Mesendoderm (in vitro differentiated cells): ENCODE data around the gene OTX1.

Experiments
- DNase-seq: peaks from one replicate; pipeline ENCODE4 v3.0.0; 2013
- H2AK5ac ChIP-seq: 2 replicates; pipeline ENCODE4 v1.6.1; 2013; ENCODE audit warnings: low read length, inconsistent platforms
- H2BK120ac ChIP-seq: 2 replicates; pipeline ENCODE4 v1.6.1; 2013; ENCODE audit warnings: low read depth, mild to moderate bottlenecking, low read length, moderate library complexity, mixed read lengths
- H2BK15ac ChIP-seq: replicated peaks from 2 replicates; pipeline ENCODE4 v1.6.1; 2013; ENCODE audit warnings: low read depth, mild to moderate bottlenecking, moderate library complexity
- H2BK5ac ChIP-seq: 2 replicates; pipeline ENCODE4 v1.6.1; 2013; ENCODE audit warnings: low read length, inconsistent platforms
- H3K18ac ChIP-seq: 2 replicates; pipeline ENCODE4 v1.6.1; 2013; ENCODE audit warnings: mild to moderate bottlenecking, low read length, mixed read lengths
- H3K23ac ChIP-seq: one replicate; pipeline ENCODE4 v1.6.1; 2013; ENCODE audit warnings: low read length
- H3K27ac ChIP-seq: 2 replicates; pipeline ENCODE4 v1.5.1; 2013; ENCODE audit warnings: low read depth, mild to moderate bottlenecking, inconsistent platforms, low read length, moderate library complexity
- H3K27me3 ChIP-seq: 2 replicates; pipeline ENCODE4 v1.6.1; 2013; ENCODE audit warnings: low read length, control low read depth, mild to moderate bottlenecking, inconsistent platforms; ENCODE audit not compliant: insufficient read depth, poor library complexity
- H3K36me3 ChIP-seq: 2 replicates; pipeline ENCODE4 v1.6.1; 2013; ENCODE audit warnings: low read length, inconsistent platforms; ENCODE audit not compliant: control insufficient read depth, insufficient read depth
- H3K4ac ChIP-seq: one replicate; pipeline ENCODE4 v1.6.1; 2013; ENCODE audit warnings: low read depth, mild to moderate bottlenecking, low read length, moderate library complexity
- H3K4me1 ChIP-seq: 2 replicates; pipeline ENCODE4 v1.6.1; 2013; ENCODE audit warnings: low read depth, low read length, inconsistent platforms; ENCODE audit not compliant: control insufficient read depth
- H3K4me2 ChIP-seq: 2 replicates; pipeline ENCODE4 v1.6.1; 2013; ENCODE audit warnings: low read length
- H3K4me3 ChIP-seq: 2 replicates; pipeline ENCODE4 v1.5.1; 2013; ENCODE audit warnings: mild to moderate bottlenecking, low read length
- H3K56ac ChIP-seq: one replicate; pipeline ENCODE4 v1.6.1; 2013; ENCODE audit warnings: low read length
- H3K79me1 ChIP-seq: 2 replicates; pipeline ENCODE4 v1.6.1; 2013; ENCODE audit warnings: low read length, inconsistent platforms
- H3K79me2 ChIP-seq: 2 replicates; pipeline ENCODE4 v1.6.1; 2013; ENCODE audit warnings: mild to moderate bottlenecking, low read length; ENCODE audit not compliant: control insufficient read depth, insufficient read depth
- H3K9ac ChIP-seq: 2 replicates; pipeline ENCODE4 v1.6.1; 2013; ENCODE audit warnings: low read length, inconsistent platforms
- H4K5ac ChIP-seq: one replicate; pipeline ENCODE4 v1.6.1; 2013; ENCODE audit warnings: low read length
- H4K8ac ChIP-seq: one replicate; pipeline ENCODE4 v1.6.1; 2013; ENCODE audit warnings: low read depth, mild to moderate bottlenecking, control low read depth, low read length, moderate library complexity
- WGBS: extraction: QIAGEN DNeasy Blood & Tissue Kit; methylation state at CpG from one replicate; pipeline ENCODE4 v1.1.7; 2013; ENCODE audit warnings: low lambda C conversion rate, missing lambda C conversion rate; ENCODE audit not compliant: insufficient coverage; ENCODE audit errors: extremely low coverage; 5-methylcytosine and 5-hydroxymethylcytosine counted together

The OTX1 gene

DNA sequence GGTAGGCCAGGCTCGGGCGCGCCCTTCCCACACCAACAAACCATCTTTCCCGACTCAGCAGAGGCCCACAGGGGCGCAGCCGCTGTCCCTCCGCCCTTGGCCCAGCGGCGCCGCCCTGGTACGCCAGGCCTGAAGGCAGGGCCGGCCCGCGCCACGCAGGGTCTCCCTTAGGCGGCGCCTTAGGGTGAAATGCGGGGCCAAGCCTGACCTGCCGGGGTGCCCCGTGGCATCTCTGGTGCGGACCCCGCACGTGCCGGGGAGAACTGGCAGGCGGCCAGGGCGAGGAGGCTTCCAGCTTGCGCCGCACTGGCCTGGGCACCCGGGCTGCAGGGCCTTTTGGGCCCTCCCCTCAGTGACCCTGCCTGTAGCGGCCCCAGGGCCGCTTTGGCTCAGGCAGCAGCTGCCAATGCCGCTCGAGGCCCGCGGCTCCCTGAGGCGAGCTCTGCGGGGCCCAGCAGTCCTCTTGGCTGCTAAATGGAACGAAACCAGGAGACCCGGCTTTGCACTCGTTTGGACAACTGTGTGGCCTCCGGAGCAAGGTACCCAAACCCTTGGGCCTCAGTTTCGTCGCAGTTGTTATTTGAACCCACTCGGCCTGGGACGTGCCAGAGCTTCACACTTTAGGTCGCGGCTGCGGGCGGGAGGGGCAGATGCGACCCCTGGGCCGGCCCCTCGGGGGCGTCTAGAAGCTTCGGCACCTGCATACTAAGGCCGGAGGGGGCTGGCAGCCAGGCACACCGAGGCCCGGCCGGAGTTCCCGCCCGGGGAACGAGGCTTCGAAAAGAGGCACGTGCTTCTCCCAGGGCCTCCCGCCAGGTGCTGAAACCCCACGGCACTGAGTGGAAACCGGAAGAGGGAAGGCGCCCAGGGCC lies 8.5 kb downstream of the OTX1 start:
- peak overlapping the region; percentile 65 for H3K18ac ChIP-seq
- H3K79me2 ChIP-seq, result no peaks in the 10 kb centered on the region
- no peak overlapping the region for H4K8ac ChIP-seq
- no peak overlapping the region for H2BK15ac ChIP-seq
- H3K36me3 ChIP-seq, result no peaks in the 10 kb centered on the region
- no peak overlapping the region for H3K4me3 ChIP-seq
- H3K23ac ChIP-seq, result peak overlapping the region; percentile 31
- no peak overlapping the region for H4K5ac ChIP-seq
- no peaks in the 10 kb centered on the region for H3K79me1 ChIP-seq
- WGBS, result no CpG with 5 or more reads among the region's 67 CpGs
- H3K9ac ChIP-seq, result no peak overlapping the region
- no peak overlapping the region for H2BK5ac ChIP-seq
- H3K27ac ChIP-seq, result no peak overlapping the region
- H3K4me2 ChIP-seq, result peak overlapping the region; percentile 23
- no peak overlapping the region for H2AK5ac ChIP-seq
- peak; percentile 53 for DNase-seq
- no peak overlapping the region for H2BK120ac ChIP-seq
- no peak overlapping the region for H3K56ac ChIP-seq
- H3K4ac ChIP-seq, result no peak overlapping the region
- H3K4me1 ChIP-seq, result peaks cover 12% of the 10 kb centered on the region
- H3K27me3 ChIP-seq, result peaks cover 53% of the 10 kb centered on the region

DNA sequence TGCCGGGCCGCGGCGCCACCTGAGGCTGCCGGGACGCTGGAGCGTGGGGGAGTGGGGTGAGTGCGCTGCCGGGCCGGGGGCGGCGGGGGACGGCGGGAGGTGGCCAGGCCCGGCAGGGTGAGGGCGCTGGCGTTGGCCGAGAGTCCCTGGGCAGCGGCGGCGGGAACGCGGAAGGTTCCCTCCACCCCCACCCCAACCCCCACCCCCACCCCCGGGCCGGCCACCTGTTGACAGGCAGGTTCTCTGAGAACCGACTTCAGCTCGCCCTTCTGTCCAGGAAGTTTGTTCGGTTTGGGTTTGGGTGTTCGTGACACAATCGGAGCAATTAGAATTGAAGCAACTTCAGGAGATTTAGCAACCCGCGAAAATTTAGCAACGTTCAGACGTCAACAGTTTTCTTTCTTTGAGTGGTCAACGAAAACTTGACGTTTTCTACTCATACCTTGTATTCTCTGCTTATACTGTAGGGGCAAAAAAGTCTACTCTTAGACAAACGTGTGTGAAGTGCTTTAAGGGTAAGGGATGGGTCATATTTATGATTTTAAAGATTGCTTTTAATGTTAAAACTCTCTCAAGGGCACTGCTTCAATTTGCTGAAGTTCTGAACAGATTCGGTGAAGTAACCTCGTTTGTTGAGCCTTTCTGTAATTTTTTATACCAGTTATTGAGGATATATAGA lies 9.3 kb downstream of the OTX1 start:
- Histone ChIP-seq H3K79me1 (no peaks in the 10 kb centered on the region), H3K4ac (no peak overlapping the region), H2BK5ac (no peak overlapping the region), H3K56ac (no peak overlapping the region), H3K4me2 (no peak overlapping the region), H3K18ac (peak overlapping the region; percentile 65), H3K23ac (no peak overlapping the region), H2BK120ac (no peak overlapping the region), H3K27ac (no peak overlapping the region), H4K8ac (no peak overlapping the region), H3K27me3 (peaks cover 46% of the 10 kb centered on the region), H4K5ac (no peak overlapping the region), H3K79me2 (no peaks in the 10 kb centered on the region), H3K36me3 (no peaks in the 10 kb centered on the region), H2AK5ac (no peak overlapping the region), H3K4me3 (no peak overlapping the region), H2BK15ac (no peak overlapping the region), H3K4me1 (peaks cover 8% of the 10 kb centered on the region), H3K9ac (no peak overlapping the region)
- no CpG with 5 or more reads among the region's 39 CpGs for WGBS
- DNase-seq, result peak; percentile 14

GRCh38 chr2:63060472-63060991 lies 9.9 kb downstream of the OTX1 start:
- no peak overlapping the region for H3K4ac ChIP-seq
- no peak overlapping the region for H3K27ac ChIP-seq
- H3K36me3 ChIP-seq, result no peaks in the 10 kb centered on the region
- no peak overlapping the region for H3K4me2 ChIP-seq
- no peak overlapping the region for H3K23ac ChIP-seq
- H4K5ac ChIP-seq, result no peak overlapping the region
- H3K4me3 ChIP-seq, result no peak overlapping the region
- no peak overlapping the region for H3K18ac ChIP-seq
- no peak overlapping the region for H4K8ac ChIP-seq
- H3K79me2 ChIP-seq, result no peaks in the 10 kb centered on the region
- H3K27me3 ChIP-seq, result peaks cover 42% of the 10 kb centered on the region
- no peak overlapping the region for H2BK15ac ChIP-seq
- H2BK120ac ChIP-seq, result no peak overlapping the region
- no peak overlapping the region for H3K9ac ChIP-seq
- H3K4me1 ChIP-seq, result peaks cover 7% of the 10 kb centered on the region
- DNase-seq, result no peak
- no peak overlapping the region for H2AK5ac ChIP-seq
- H3K56ac ChIP-seq, result no peak overlapping the region
- H3K79me1 ChIP-seq, result no peaks in the 10 kb centered on the region
- WGBS, result no CpG with 5 or more reads among the region's 5 CpGs
- no peak overlapping the region for H2BK5ac ChIP-seq

- Histone ChIP-seq H3K27me3 (peaks cover 8% of the 10 kb centered on the region), H3K4me1 (peaks cover 2% of the 10 kb centered on the region)
- WGBS, result no CpG with 5 or more reads among the region's 1 CpG
Observed at GRCh38 chr2:63064197-63064596, 13.6 kb downstream of the OTX1 start.

GRCh38 chr2:63064661-63065060 lies 14.0 kb downstream of the OTX1 start:
- no peak overlapping the region for H3K18ac ChIP-seq
- H3K23ac ChIP-seq, result no peak overlapping the region
- H2BK120ac ChIP-seq, result no peak overlapping the region
- no peak overlapping the region for H4K8ac ChIP-seq
- no peak overlapping the region for H2BK5ac ChIP-seq
- no peak overlapping the region for H3K4me2 ChIP-seq
- H3K79me2 ChIP-seq, result no peaks in the 10 kb centered on the region
- no peak overlapping the region for H3K56ac ChIP-seq
- no peaks in the 10 kb centered on the region for H3K36me3 ChIP-seq
- DNase-seq, result no peak
- no peak overlapping the region for H3K27ac ChIP-seq
- H3K4me3 ChIP-seq, result no peak overlapping the region
- no peak overlapping the region for H4K5ac ChIP-seq
- no CpG with 5 or more reads among the region's 4 CpGs for WGBS
- H2AK5ac ChIP-seq, result no peak overlapping the region
- no peak overlapping the region for H3K4ac ChIP-seq
- peaks cover 2% of the 10 kb centered on the region for H3K4me1 ChIP-seq
- H3K79me1 ChIP-seq, result no peaks in the 10 kb centered on the region
- no peak overlapping the region for H2BK15ac ChIP-seq
- no peak overlapping the region for H3K9ac ChIP-seq
- peaks cover 3% of the 10 kb centered on the region for H3K27me3 ChIP-seq

More at GRCh38 chr2:63064197-63064596, 13.6 kb downstream of the OTX1 start:
- Histone ChIP-seq H3K36me3 (no peaks in the 10 kb centered on the region), H3K4ac (no peak overlapping the region), H3K56ac (no peak overlapping the region), H3K23ac (no peak overlapping the region), H3K79me2 (no peaks in the 10 kb centered on the region), H4K8ac (no peak overlapping the region), H4K5ac (no peak overlapping the region), H2BK5ac (no peak overlapping the region), H2BK120ac (no peak overlapping the region), H3K4me2 (no peak overlapping the region), H3K9ac (no peak overlapping the region), H3K4me3 (no peak overlapping the region), H2AK5ac (no peak overlapping the region), H3K27ac (no peak overlapping the region), H2BK15ac (no peak overlapping the region), H3K18ac (no peak overlapping the region), H3K79me1 (no peaks in the 10 kb centered on the region)
- DNase-seq, result no peak
